Vagina (tissue), 2 donors: Measurements from ENCODE around the gene NCOA3.

Experiments used
- POLR2A ChIP-seq, 2 donors: fragments of 450-650 bp; IDR thresholded peaks; one replicate each; pipeline ENCODE4 v1.6.1; 2017; ENCODE audit warnings: antibody characterized with exemption in 2 of 2, mild to moderate bottlenecking in 2 of 2, moderate library complexity in 2 of 2
- TF ChIP-seq, protein P1 (sequence below), 3 experiments: fragments of 450-650 bp in 2 of 3; fragments of 200-600 bp in 1 of 3; sonication (generic) in 1 of 3; IDR thresholded peaks; one replicate each; pipeline ENCODE4 v1.5.1; 2017 to 2019; ENCODE audit warnings: antibody characterized with exemption in 3 of 3, mild to moderate bottlenecking in 2 of 3, moderate library complexity in 2 of 3

DNA sequence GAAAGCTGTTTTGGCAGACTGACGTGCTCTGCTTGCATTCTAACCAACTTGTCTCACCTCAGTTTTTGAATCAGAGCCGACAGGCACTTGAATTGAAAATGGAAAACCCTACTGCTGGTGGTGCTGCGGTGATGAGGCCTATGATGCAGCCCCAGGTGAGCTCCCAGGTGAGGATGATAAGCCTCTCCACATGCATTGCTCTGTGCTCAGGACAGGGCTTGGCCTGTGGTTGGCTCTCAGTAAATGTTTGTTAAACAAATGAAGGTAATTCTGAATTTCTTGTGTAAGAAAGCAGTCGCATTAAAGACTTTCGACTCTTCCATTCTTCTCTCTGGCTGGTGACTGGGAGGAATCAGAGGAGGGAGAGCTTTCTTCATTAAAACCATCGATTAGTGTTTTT is 147.3 kb downstream of the NCOA3 start:
- TF ChIP-seq, protein P1, sequence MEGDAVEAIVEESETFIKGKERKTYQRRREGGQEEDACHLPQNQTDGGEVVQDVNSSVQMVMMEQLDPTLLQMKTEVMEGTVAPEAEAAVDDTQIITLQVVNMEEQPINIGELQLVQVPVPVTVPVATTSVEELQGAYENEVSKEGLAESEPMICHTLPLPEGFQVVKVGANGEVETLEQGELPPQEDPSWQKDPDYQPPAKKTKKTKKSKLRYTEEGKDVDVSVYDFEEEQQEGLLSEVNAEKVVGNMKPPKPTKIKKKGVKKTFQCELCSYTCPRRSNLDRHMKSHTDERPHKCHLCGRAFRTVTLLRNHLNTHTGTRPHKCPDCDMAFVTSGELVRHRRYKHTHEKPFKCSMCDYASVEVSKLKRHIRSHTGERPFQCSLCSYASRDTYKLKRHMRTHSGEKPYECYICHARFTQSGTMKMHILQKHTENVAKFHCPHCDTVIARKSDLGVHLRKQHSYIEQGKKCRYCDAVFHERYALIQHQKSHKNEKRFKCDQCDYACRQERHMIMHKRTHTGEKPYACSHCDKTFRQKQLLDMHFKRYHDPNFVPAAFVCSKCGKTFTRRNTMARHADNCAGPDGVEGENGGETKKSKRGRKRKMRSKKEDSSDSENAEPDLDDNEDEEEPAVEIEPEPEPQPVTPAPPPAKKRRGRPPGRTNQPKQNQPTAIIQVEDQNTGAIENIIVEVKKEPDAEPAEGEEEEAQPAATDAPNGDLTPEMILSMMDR (IDR thresholded peaks at IDR 0.05): no peak
- TF ChIP-seq POLR2A (IDR thresholded peaks at IDR 0.05): no peak
